Astrocyte of the spinal cord (primary cell): ENCODE measurements around the gene KRTAP20-4.

Experiments used
- DNase-seq: peaks from one replicate; pipeline ENCODE4 v3.0.0; 2011; ENCODE audit warnings: low read depth, low spot score
- H3K4me3 ChIP-seq: 2 replicates; pipeline ENCODE4 v1.5.1; 2011; ENCODE audit warnings: low read depth, mild to moderate bottlenecking, low read length, moderate library complexity
- in situ Hi-C: cut with HindIII; loops from 2 replicates; pipeline ENCODE4 v1.10.0; 2017; ENCODE audit warnings: low sequenced_read_pairs
- TF ChIP-seq, protein P1 (sequence below): IDR thresholded peaks from 2 replicates; pipeline ENCODE4 v1.5.1; 2012; ENCODE audit warnings: low read depth, mild to moderate bottlenecking, low read length, inconsistent platforms

KRTAP20-4 gene

GRCh38 chr21:30620522-30620921 is at the start of gene KRTAP20-4:
Gene KRTAP20-4, plus strand, starts transcription at chr21:30620627.
- no peak within 1 kb of the TSS for H3K4me3 ChIP-seq
- in situ Hi-C loops, result no loop called here
- DNase-seq, result no peak

GRCh38 chr21:30577766-30578165 is 42.7 kb upstream of the KRTAP20-4 start:
- in situ Hi-C loops, result no loop called here
- TF ChIP-seq, protein P1, sequence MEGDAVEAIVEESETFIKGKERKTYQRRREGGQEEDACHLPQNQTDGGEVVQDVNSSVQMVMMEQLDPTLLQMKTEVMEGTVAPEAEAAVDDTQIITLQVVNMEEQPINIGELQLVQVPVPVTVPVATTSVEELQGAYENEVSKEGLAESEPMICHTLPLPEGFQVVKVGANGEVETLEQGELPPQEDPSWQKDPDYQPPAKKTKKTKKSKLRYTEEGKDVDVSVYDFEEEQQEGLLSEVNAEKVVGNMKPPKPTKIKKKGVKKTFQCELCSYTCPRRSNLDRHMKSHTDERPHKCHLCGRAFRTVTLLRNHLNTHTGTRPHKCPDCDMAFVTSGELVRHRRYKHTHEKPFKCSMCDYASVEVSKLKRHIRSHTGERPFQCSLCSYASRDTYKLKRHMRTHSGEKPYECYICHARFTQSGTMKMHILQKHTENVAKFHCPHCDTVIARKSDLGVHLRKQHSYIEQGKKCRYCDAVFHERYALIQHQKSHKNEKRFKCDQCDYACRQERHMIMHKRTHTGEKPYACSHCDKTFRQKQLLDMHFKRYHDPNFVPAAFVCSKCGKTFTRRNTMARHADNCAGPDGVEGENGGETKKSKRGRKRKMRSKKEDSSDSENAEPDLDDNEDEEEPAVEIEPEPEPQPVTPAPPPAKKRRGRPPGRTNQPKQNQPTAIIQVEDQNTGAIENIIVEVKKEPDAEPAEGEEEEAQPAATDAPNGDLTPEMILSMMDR, result no peak
- DNase-seq, result no peak
- H3K4me3 ChIP-seq, result no peak overlapping the region

More at GRCh38 chr21:30620522-30620921, at the start of gene KRTAP20-4:
- TF ChIP-seq, protein P1, result no peak

DNA sequence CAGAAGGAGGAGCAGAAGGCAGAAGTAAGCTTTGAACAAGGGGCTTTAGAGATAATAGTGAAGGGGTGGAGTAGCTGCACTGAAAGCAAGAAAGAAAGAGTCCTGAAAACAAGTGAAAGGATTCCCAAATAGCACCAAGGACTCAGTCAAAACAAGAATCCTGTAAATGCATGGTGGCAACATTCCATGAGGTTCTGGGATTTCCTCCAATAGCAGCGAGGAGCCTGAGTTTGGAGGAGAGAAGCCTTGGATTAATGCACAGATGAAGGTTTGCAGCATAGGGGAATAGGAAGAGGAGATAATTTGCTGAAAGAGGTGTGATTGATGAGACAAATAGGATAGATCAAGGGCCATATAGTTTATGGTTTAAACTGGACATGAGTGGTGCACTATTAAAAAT is 41.1 kb upstream of the KRTAP20-4 start:
- in situ Hi-C loops, result no loop called here
- no peak for DNase-seq
- TF ChIP-seq, protein P1, result no peak
- no peak overlapping the region for H3K4me3 ChIP-seq

- in situ Hi-C loops, result no loop called here
- H3K4me3 ChIP-seq, result no peak overlapping the region
- TF ChIP-seq, protein P1, result no peak
- no peak for DNase-seq
These were observed 40.3 kb upstream of the KRTAP20-4 start for GRCh38 chr21:30580132-30580531.

DNA sequence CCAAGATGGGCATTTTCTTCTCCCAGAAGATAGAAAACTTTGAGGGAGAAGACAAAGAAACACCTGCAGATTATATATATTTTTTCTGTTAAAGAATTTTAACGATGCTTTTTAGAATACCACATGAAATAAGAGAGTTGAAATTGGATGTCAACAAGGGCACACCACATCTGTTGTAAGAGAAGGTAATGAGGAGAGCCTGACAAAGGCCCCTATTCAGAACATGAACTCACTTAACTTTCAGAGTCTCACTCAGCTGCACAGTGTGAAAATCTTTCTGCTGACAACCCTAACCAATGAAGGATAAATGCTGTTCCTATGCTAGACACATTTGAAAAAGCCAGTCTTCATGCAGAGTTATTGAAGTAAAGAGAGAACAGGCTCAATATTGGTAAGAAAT is 37.6 kb upstream of the KRTAP20-4 start:
- no peak overlapping the region for H3K4me3 ChIP-seq
- in situ Hi-C loops, result no loop called here
- no peak for DNase-seq
- TF ChIP-seq, protein P1, result no peak

GRCh38 chr21:30590297-30590696 is 30.1 kb upstream of the KRTAP20-4 start, which contains the start of gene KRTAP22-2:
Gene KRTAP22-2, minus strand, starts transcription at chr21:30590397.
- in situ Hi-C loops, result no loop called here

More at GRCh38 chr21:30590297-30590696, 30.1 kb upstream of the KRTAP20-4 start, which contains the start of gene KRTAP22-2:
- TF ChIP-seq, protein P1, result no peak
- H3K4me3 ChIP-seq, result no peak within 1 kb of the TSS
- DNase-seq, result no peak
